ENCODE measurements around the gene GOLGA1.

GOLGA1 gene

GRCh38 chr9:124886866-124887492 is 53.9 kb downstream of the GOLGA1 start:
- peaks cover 11% of the 10 kb centered on the region for H3K36me3 ChIP-seq (replicated peaks; ENCODE audit: low read depth, low read length)
- H3K79me2 ChIP-seq (ENCODE audit: low read length), result no peaks in the 10 kb centered on the region
- H3K27ac ChIP-seq (ENCODE audit: low read length), result no peak overlapping the region
- no peaks in the 10 kb centered on the region; the same call in 1 of the 2 replicates for H3K4me1 ChIP-seq (ENCODE audit: low read length)
- H3K9me3 ChIP-seq (ENCODE audit: insufficient read depth, low read length), result no peaks in the 10 kb centered on the region
- H3K9ac ChIP-seq (ENCODE audit: low read length), result no peak overlapping the region
- H3K4me2 ChIP-seq (ENCODE audit: low read length), result no peak overlapping the region
- no peak overlapping the region for H3K4me3 ChIP-seq (ENCODE audit: low read length)
- TF ChIP-seq EZH2phosphoT487 (IDR thresholded peaks at IDR 0.05; ENCODE audit: low read depth), result no peak
- no peaks in the 10 kb centered on the region for H4K20me1 ChIP-seq (ENCODE audit: insufficient read depth, low read length)
- H3K27me3 ChIP-seq (ENCODE audit: low read depth, low read length), result no peaks in the 10 kb centered on the region
- no peak overlapping the region for H2AFZ ChIP-seq (ENCODE audit: low read depth, low read length)

- Histone ChIP-seq H3K9me3 (ENCODE audit: insufficient read depth, low read length) (no peaks in the 10 kb centered on the region), H3K4me3 (ENCODE audit: low read length) (no peak overlapping the region), H3K27me3 (ENCODE audit: low read depth, low read length) (no peaks in the 10 kb centered on the region), H3K27ac (ENCODE audit: low read length) (no peak overlapping the region), H3K79me2 (ENCODE audit: low read length) (no peaks in the 10 kb centered on the region), H3K4me1 (ENCODE audit: low read length) (no peaks in the 10 kb centered on the region; the same call in 1 of the 2 replicates), H3K36me3 (replicated peaks; ENCODE audit: low read depth, low read length) (peaks cover 11% of the 10 kb centered on the region), H4K20me1 (ENCODE audit: insufficient read depth, low read length) (no peaks in the 10 kb centered on the region), H3K9ac (ENCODE audit: low read length) (no peak overlapping the region), H3K4me2 (ENCODE audit: low read length) (no peak overlapping the region), H2AFZ (ENCODE audit: low read depth, low read length) (no peak overlapping the region)
- no peak for TF ChIP-seq CTCF (IDR thresholded peaks at IDR 0.05; ENCODE audit: low read depth, low read length)
- no peak for TF ChIP-seq EZH2phosphoT487 (IDR thresholded peaks at IDR 0.05; ENCODE audit: low read depth)
Measured at GRCh38 chr9:124886461-124886860, 54.4 kb downstream of the GOLGA1 start.

- no peak overlapping the region for H3K27ac ChIP-seq (ENCODE audit: low read length)
- TF ChIP-seq EZH2phosphoT487 (IDR thresholded peaks at IDR 0.05; ENCODE audit: low read depth) (no peak), CTCF (IDR thresholded peaks at IDR 0.05; ENCODE audit: low read depth, low read length) (no peak)
- no peak overlapping the region for H2AFZ ChIP-seq (ENCODE audit: low read depth, low read length)
- no peaks in the 10 kb centered on the region for H3K79me2 ChIP-seq (ENCODE audit: low read length)
- no peak overlapping the region for H3K4me2 ChIP-seq (ENCODE audit: low read length)
- H3K4me1 ChIP-seq (ENCODE audit: low read length), result peaks cover 1% of the 10 kb centered on the region
- no peak overlapping the region for H3K9ac ChIP-seq (ENCODE audit: low read length)
- H3K27me3 ChIP-seq (ENCODE audit: low read depth, low read length), result no peaks in the 10 kb centered on the region
- no peaks in the 10 kb centered on the region for H4K20me1 ChIP-seq (ENCODE audit: insufficient read depth, low read length)
- peaks cover 15% of the 10 kb centered on the region for H3K36me3 ChIP-seq (replicated peaks; ENCODE audit: low read depth, low read length)
- H3K4me3 ChIP-seq (ENCODE audit: low read length), result no peak overlapping the region
- H3K9me3 ChIP-seq (ENCODE audit: insufficient read depth, low read length), result no peaks in the 10 kb centered on the region
Measured at GRCh38 chr9:124885551-124885950, 55.3 kb downstream of the GOLGA1 start.

- Histone ChIP-seq H3K9ac (ENCODE audit: low read length) (no peak overlapping the region), H3K4me2 (ENCODE audit: low read length) (no peak overlapping the region), H4K20me1 (ENCODE audit: insufficient read depth, low read length) (0 out of 2 replicates have a peak, but pooled peaks cover 4% of the 10 kb centered on the region), H3K27me3 (ENCODE audit: low read depth, low read length) (no peaks in the 10 kb centered on the region), H3K4me3 (ENCODE audit: low read length) (no peak overlapping the region), H3K9me3 (ENCODE audit: insufficient read depth, low read length) (no peaks in the 10 kb centered on the region), H3K4me1 (ENCODE audit: low read length) (peaks cover 6% of the 10 kb centered on the region), H3K36me3 (replicated peaks; ENCODE audit: low read depth, low read length) (peaks cover 16% of the 10 kb centered on the region), H3K79me2 (ENCODE audit: low read length) (no peaks in the 10 kb centered on the region), H3K27ac (ENCODE audit: low read length) (no peak overlapping the region), H2AFZ (ENCODE audit: low read depth, low read length) (no peak overlapping the region)
- TF ChIP-seq CTCF (IDR thresholded peaks at IDR 0.05; ENCODE audit: low read depth, low read length), result no peak
- no peak for TF ChIP-seq EZH2phosphoT487 (IDR thresholded peaks at IDR 0.05; ENCODE audit: low read depth)
Measured at GRCh38 chr9:124884376-124884775, 56.5 kb downstream of the GOLGA1 start.
